Breast epithelium (tissue), 4 donors: ENCODE results near the gene BBS9. TPM values are rescaled to one million over a fixed set of nuclear protein-coding genes. Genes with fewer than 3 reads are reported as not detected.

Experiments
- DNase-seq, 2 donors: peaks; one replicate each; pipeline ENCODE4 v3.0.0-alpha.2; 2019; ENCODE audit warnings: low spot score in 2 of 2
- H3K27ac ChIP-seq, 2 donors: fragments of 200-600 bp; sonication (generic) in 1 of 2; one replicate each; pipeline ENCODE4 v1.5.1; 2016 to 2019; ENCODE audit warnings: mild to moderate bottlenecking in 1 of 2
- H3K27me3 ChIP-seq, 2 donors: fragments of 200-600 bp; sonication (generic) in 1 of 2; one replicate each; pipeline versions ENCODE4 v1.5.1 to v1.6.0; 2017 to 2019; ENCODE audit warnings: control low read depth in 1 of 2, mild to moderate bottlenecking in 1 of 2
- H3K36me3 ChIP-seq: fragments of 200-600 bp; one replicate; pipeline ENCODE4 v1.5.1; 2019
- H3K4me1 ChIP-seq, 2 donors: fragments of 200-600 bp; sonication (generic); one replicate each; pipeline ENCODE4 v1.5.1; 2016 to 2019; ENCODE audit warnings: control low read depth in 1 of 2
- H3K4me3 ChIP-seq, 3 donors: fragments of 200-600 bp; sonication (generic); 1 replicate in 2 of 3; 2 replicates in 1 of 3; pipeline ENCODE4 v1.5.1; 2016 to 2019; ENCODE audit warnings: mild to moderate bottlenecking in 3 of 3, moderate library complexity in 2 of 3
- H3K9me3 ChIP-seq, 2 donors: fragments of 200-600 bp; sonication (generic) in 1 of 2; one replicate each; pipeline ENCODE4 v1.5.1; 2016 to 2019; ENCODE audit warnings: control low read depth in 1 of 2
- POLR2A ChIP-seq: fragments of 450-650 bp; IDR thresholded peaks from one replicate; pipeline ENCODE4 v1.6.1; 2016; ENCODE audit warnings: antibody characterized with exemption, mild to moderate bottlenecking, moderate library complexity
- POLR2AphosphoS5 ChIP-seq, 3 donors: sonication (generic); formaldehyde crosslinking; IDR thresholded peaks; one replicate each; pipeline ENCODE4 v1.6.1; 2017; ENCODE audit warnings: antibody characterized with exemption in 3 of 3
- intact Hi-C: fragments of 100-400 bp; cut with DNase I; formaldehyde crosslinking; loops from one replicate; pipeline ENCODE4 v1.15.1; 2023; ENCODE audit warnings: low total_unique reads
- total RNA-seq, 3 donors: library from RNA; depleted of rRNA; stranded (reverse); fragments of >200 nt; gene quantifications; one replicate each; pipeline ENCODE4 v1.1.0, GENCODE V29; 2016
- TF ChIP-seq, protein P1 (sequence below), 3 donors: fragments of 450-650 bp; IDR thresholded peaks; one replicate each; pipeline ENCODE4 v1.5.1; 2016 to 2017; ENCODE audit warnings: antibody characterized with exemption in 3 of 3, mild to moderate bottlenecking in 3 of 3, moderate library complexity in 3 of 3

The BBS9 gene
- total RNA-seq, 3 donors from 2014 or later = 27.4 to 49.5 (median 43.6) TPM

GRCh38 chr7:33550979-33551378 lies 421.6 kb downstream of the BBS9 start:
- Histone ChIP-seq H3K4me1 (no peaks in the 10 kb centered on the region), H3K27me3 (no peaks in the 10 kb centered on the region), H3K27ac (no peak overlapping the region), H3K9me3 (no peaks in the 10 kb centered on the region), H3K36me3 (no peaks in the 10 kb centered on the region), H3K4me3 (no peak overlapping the region)
- TF ChIP-seq POLR2AphosphoS5 (IDR thresholded peaks at IDR 0.05) (no peak), POLR2A (no peak)
- TF ChIP-seq, protein P1, sequence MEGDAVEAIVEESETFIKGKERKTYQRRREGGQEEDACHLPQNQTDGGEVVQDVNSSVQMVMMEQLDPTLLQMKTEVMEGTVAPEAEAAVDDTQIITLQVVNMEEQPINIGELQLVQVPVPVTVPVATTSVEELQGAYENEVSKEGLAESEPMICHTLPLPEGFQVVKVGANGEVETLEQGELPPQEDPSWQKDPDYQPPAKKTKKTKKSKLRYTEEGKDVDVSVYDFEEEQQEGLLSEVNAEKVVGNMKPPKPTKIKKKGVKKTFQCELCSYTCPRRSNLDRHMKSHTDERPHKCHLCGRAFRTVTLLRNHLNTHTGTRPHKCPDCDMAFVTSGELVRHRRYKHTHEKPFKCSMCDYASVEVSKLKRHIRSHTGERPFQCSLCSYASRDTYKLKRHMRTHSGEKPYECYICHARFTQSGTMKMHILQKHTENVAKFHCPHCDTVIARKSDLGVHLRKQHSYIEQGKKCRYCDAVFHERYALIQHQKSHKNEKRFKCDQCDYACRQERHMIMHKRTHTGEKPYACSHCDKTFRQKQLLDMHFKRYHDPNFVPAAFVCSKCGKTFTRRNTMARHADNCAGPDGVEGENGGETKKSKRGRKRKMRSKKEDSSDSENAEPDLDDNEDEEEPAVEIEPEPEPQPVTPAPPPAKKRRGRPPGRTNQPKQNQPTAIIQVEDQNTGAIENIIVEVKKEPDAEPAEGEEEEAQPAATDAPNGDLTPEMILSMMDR (IDR thresholded peaks at IDR 0.05) = no peak
- intact Hi-C loops = no loop called here
- DNase-seq = no peak

DNA sequence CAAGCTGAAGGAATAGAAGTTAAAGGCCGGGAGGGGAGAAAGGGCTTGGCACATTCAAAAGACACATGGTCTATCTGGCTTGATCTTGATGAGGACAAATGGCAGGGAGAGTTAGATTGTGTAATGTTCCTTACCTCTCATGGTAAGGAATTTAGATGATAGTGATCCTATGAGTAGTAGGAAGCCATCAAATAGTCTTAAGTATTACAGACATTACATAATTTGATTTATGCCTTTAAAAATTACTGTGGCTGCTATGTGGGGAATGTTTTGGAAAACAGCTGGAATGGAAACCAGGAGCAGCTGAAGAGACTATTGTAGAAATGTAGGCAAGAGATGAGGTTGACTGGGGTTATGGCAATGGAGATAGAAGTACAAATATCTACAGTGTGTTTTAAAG lies 424.7 kb downstream of the BBS9 start:
- no peaks in the 10 kb centered on the region for H3K36me3 ChIP-seq
- no peaks in the 10 kb centered on the region for H3K4me1 ChIP-seq
- TF ChIP-seq POLR2A (no peak), POLR2AphosphoS5 (IDR thresholded peaks at IDR 0.05) (no peak)
- TF ChIP-seq, protein P1 (IDR thresholded peaks at IDR 0.05) = no peak
- no peaks in the 10 kb centered on the region for H3K27me3 ChIP-seq
- no peaks in the 10 kb centered on the region for H3K9me3 ChIP-seq
- no peak for DNase-seq
- H3K4me3 ChIP-seq = no peak overlapping the region
- intact Hi-C loops = no loop called here
- H3K27ac ChIP-seq = no peak overlapping the region

DNA sequence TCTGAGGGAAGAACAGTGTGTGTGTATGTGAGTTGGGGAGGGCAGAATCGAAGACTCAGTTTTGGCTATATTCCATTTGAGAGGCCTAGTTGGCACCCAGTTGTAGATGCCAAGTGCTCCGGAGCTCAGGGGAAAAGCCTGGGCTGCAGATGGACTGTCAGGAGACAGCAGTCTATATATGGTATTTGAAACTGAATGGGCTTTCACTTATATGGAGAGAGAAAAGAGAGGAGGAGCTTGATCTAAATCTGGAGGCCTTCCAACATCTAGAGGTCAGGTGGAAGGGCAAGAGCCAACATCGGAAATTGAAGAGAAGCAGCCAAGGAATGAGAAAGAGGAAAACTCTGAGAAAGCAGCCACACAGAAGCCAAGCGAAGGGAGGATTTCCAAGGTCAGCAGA lies 425.2 kb downstream of the BBS9 start:
- no peak overlapping the region for H3K4me3 ChIP-seq
- TF ChIP-seq POLR2AphosphoS5 (IDR thresholded peaks at IDR 0.05) (no peak), POLR2A (no peak)
- TF ChIP-seq, protein P1 (IDR thresholded peaks at IDR 0.05) = no peak
- intact Hi-C loops = no loop called here
- no peak overlapping the region for H3K27ac ChIP-seq
- H3K27me3 ChIP-seq = no peaks in the 10 kb centered on the region
- H3K9me3 ChIP-seq = no peaks in the 10 kb centered on the region
- no peak for DNase-seq
- H3K4me1 ChIP-seq = no peaks in the 10 kb centered on the region
- H3K36me3 ChIP-seq = no peaks in the 10 kb centered on the region

GRCh38 chr7:33556472-33556871 lies 427.1 kb downstream of the BBS9 start:
- intact Hi-C loops = no loop called here
- DNase-seq = no peak
- no peaks in the 10 kb centered on the region for H3K9me3 ChIP-seq
- no peak for TF ChIP-seq POLR2AphosphoS5 (IDR thresholded peaks at IDR 0.05)
- TF ChIP-seq, protein P1 (IDR thresholded peaks at IDR 0.05) = no peak
- TF ChIP-seq POLR2A = no peak
- no peaks in the 10 kb centered on the region for H3K36me3 ChIP-seq
- no peak overlapping the region for H3K27ac ChIP-seq
- no peak overlapping the region for H3K4me3 ChIP-seq
- no peaks in the 10 kb centered on the region for H3K27me3 ChIP-seq
- no peaks in the 10 kb centered on the region for H3K4me1 ChIP-seq

DNA sequence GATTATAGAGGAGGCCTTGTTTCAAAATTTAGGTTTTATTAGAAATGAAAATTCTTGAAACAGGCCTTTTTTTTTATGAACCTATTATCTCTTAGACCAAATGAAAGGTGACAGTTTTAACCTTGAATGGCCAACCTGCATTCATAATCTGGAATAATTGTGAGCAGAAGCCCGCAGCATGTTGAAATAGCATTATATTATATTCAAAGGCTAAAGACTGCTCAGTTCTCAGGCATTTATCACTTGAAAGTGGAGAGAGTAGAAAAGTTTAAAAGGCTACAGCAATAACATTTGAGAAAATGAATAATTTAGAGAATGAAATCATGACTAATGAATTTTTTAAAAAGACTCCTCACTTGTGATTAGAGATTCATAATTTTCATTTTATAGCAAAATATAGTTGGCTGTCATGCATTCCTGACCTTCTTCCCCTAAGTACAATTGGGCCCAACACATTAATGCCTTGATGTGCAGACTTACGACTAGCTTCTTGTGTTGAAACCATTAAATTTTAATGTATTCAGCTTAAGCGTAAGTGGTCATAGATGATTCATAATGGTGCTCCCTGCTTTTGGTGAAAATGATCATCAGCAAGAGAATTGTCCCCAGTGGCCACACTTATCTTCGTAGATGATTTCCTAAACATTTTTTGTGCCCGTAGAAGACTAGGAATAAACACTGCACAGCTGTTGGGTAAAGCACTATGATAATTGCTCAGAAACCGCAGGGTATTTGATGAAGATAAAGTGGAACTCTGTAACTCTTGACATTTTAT lies 429.4 kb downstream of the BBS9 start:
- Histone ChIP-seq H3K4me1 (no peaks in the 10 kb centered on the region), H3K4me3 (no peak overlapping the region), H3K27ac (no peak overlapping the region), H3K9me3 (no peaks in the 10 kb centered on the region), H3K36me3 (no peaks in the 10 kb centered on the region), H3K27me3 (no peaks in the 10 kb centered on the region)
- TF ChIP-seq POLR2AphosphoS5 (IDR thresholded peaks at IDR 0.05) (no peak), POLR2A (no peak)
- TF ChIP-seq, protein P1 (IDR thresholded peaks at IDR 0.05) = no peak
- no peak for DNase-seq
- intact Hi-C loops = no loop called here
